Endothelial cell of umbilical vein (primary cell): ENCODE data around the gene ZNG1B. TPM values are rescaled to one million over a fixed set of nuclear protein-coding genes. Genes with fewer than 3 reads are reported as not detected.
"Not testable (repeated sequence)": the region's sequence is repeated elsewhere in the genome, so short reads cannot be mapped to it uniquely, and the experiment has no call there.

Experiments used
- BruUV-seq: library from RNA; stranded (reverse); fragments of 400-500 nt; replicated peaks from 2 replicates; lab custom pipeline; 2021; lab: Mats Ljungman, UMichigan
- CTCF ChIA-PET: fragments of 300-600, 350-600 bp; sonication (Branson Sonifier 250); formaldehyde crosslinking; loops from one replicate; lab custom pipeline; 2021; ENCODE audit warnings: antibody characterized with exemption, inconsistent platforms; lab: Charles Lee
- POLR2A ChIA-PET: fragments of 300-600, 350-600 bp; sonication (Branson Sonifier 250); formaldehyde crosslinking; loops from one replicate; lab custom pipeline; 2021; ENCODE audit warnings: antibody characterized with exemption, inconsistent platforms; lab: Charles Lee
- DNase-seq: peaks from one replicate; pipeline ENCODE4 v3.0.0-alpha.2; 2011; ENCODE audit warnings: low read depth, low spot score
- FAIRE-seq: peaks from 2 replicates; lab custom pipeline; 2011; peaks lifted over from hg19 to GRCh38; lab: Jason Lieb, UNC
- H2AFZ ChIP-seq: 2 replicates; pipeline ENCODE4 v1.6.0; 2012; ENCODE audit warnings: low read depth, low read length, control low read depth, inconsistent platforms
- H3K27ac ChIP-seq: 2 replicates; pipeline ENCODE4 v1.5.1; 2011; ENCODE audit warnings: low read depth, mild to moderate bottlenecking, control low read depth, low read length, moderate library complexity; ENCODE audit not compliant: insufficient read depth
- H3K27me3 ChIP-seq, 2 experiments: 2 replicates each; pipeline versions ENCODE4 v1.6.0 to v1.6.1; 2011; ENCODE audit warnings: low read length in 2 of 2, mixed read lengths in 1 of 2; ENCODE audit not compliant: control insufficient read depth in 2 of 2, insufficient read depth in 2 of 2
- H3K36me3 ChIP-seq, 2 experiments: 2 replicates in 1 of 2; 3 replicates in 1 of 2; pipeline ENCODE4 v1.5.1; 2011; ENCODE audit warnings: low read length in 2 of 2, mild to moderate bottlenecking in 1 of 2, moderate library complexity in 1 of 2; ENCODE audit not compliant: control insufficient read depth in 2 of 2, insufficient read depth in 2 of 2; ENCODE audit errors: extremely low read depth in 1 of 2
- H3K4me1 ChIP-seq: 3 replicates; pipeline ENCODE4 v1.5.1; 2011; ENCODE audit warnings: mild to moderate bottlenecking, low read length; ENCODE audit not compliant: control insufficient read depth, insufficient read depth; ENCODE audit errors: extremely low read depth
- H3K4me2 ChIP-seq: 2 replicates; pipeline ENCODE4 v1.6.1; 2011; ENCODE audit warnings: low read length, control low read depth, mixed read lengths; ENCODE audit not compliant: insufficient read depth
- H3K4me3 ChIP-seq, 3 experiments: fragments of 200-600 bp in 1 of 3; sonication (generic), shearing (Covaris generic) in 1 of 3; replicated peaks in 1 of 3; 2 replicates each; pipeline ENCODE4 v1.5.1; 2011 to 2016; ENCODE audit warnings: control low read depth in 3 of 3, low read length in 3 of 3, mild to moderate bottlenecking in 2 of 3, inconsistent platforms in 1 of 3, low read depth in 1 of 3, moderate library complexity in 1 of 3; ENCODE audit not compliant: insufficient read depth in 1 of 3
- H3K79me2 ChIP-seq: 2 replicates; pipeline ENCODE4 v1.6.0; 2012; ENCODE audit warnings: low read length, inconsistent platforms; ENCODE audit not compliant: control insufficient read depth, insufficient read depth
- H3K9ac ChIP-seq: replicated peaks from 2 replicates; pipeline ENCODE3; 2011; ENCODE audit warnings: low read length, control low read depth; ENCODE audit not compliant: insufficient read depth; ENCODE audit errors: extremely low read depth
- H3K9me1 ChIP-seq: replicated peaks from 3 replicates; pipeline ENCODE4 v1.6.0; 2011; ENCODE audit warnings: mild to moderate bottlenecking, low read length; ENCODE audit not compliant: control insufficient read depth, insufficient read depth; ENCODE audit errors: extremely low read depth
- H3K9me3 ChIP-seq: replicated peaks from 2 replicates; pipeline ENCODE4 v1.5.1; 2012; ENCODE audit warnings: low read length, inconsistent platforms; ENCODE audit not compliant: control insufficient read depth, insufficient read depth
- H4K20me1 ChIP-seq: replicated peaks from 2 replicates; pipeline ENCODE3; 2011; ENCODE audit warnings: mild to moderate bottlenecking, low read length; ENCODE audit not compliant: control insufficient read depth, insufficient read depth; ENCODE audit errors: extremely low read depth
- EZH2 ChIP-seq: IDR thresholded peaks from 2 replicates; pipeline ENCODE4 v1.6.1; 2012; ENCODE audit warnings: borderline replicate concordance, low read depth, mild to moderate bottlenecking, moderate library complexity, low read length, inconsistent platforms; ENCODE audit not compliant: severe bottlenecking
- dilution Hi-C: fragments of 300-500 bp; cut with MboI; formaldehyde crosslinking; loops from one replicate; pipeline ENCODE4 v1.15.0; 2019; ENCODE audit warnings: low sequenced_read_pairs; ENCODE audit not compliant: extremely low pct_ligation_motif_present
- intact Hi-C: fragments of 100-400 bp; cut with micrococcal nuclease; formaldehyde crosslinking; loops from one replicate; pipeline ENCODE4 v1.10.0; 2022
- polyA plus RNA-seq, 4 experiments: library from polyadenylated mRNA; depleted of rRNA in 3 of 4; stranded (reverse) in 3 of 4; unstranded in 1 of 4; fragments of >200 nt; gene quantifications; 2 replicates each; pipeline versions ENCODE4 v1.2.1 to v1.2.3, GENCODE V29; 2011 to 2012; ENCODE audit warnings: missing spikeins in 1 of 4
- total RNA-seq: library from RNA; stranded (reverse); gene quantifications from 2 replicates; pipeline ENCODE4 v1.2.3, GENCODE V29; 2021

The ZNG1B gene
- total and polyA plus RNA-seq, 2 donors (not counting 3 experiments of a cell fraction or from before 2014, with no cell fraction given): 12.6 to 31.3 TPM

- BruUV-seq, H3K9me3 ChIP-seq, DNase-seq, H2AFZ ChIP-seq, POLR2A ChIA-PET, H4K20me1 ChIP-seq, H3K9ac ChIP-seq, H3K79me2 ChIP-seq, H3K4me3 ChIP-seq, dilution Hi-C loops, CTCF ChIA-PET, H3K27ac ChIP-seq, H3K36me3 ChIP-seq, FAIRE-seq, H3K4me2 ChIP-seq, H3K9me1 ChIP-seq, intact Hi-C loops, H3K4me1 ChIP-seq: not testable (repeated sequence)
- peak; percentile 83 for TF ChIP-seq EZH2
- H3K27me3 ChIP-seq: peaks cover 18 to 32% of the 10 kb centered on the region in 2 experiments
Observed at GRCh38 chr2:113499886-113500722, 62.6 kb downstream of the ZNG1B start.

- H3K79me2 ChIP-seq, H3K9ac ChIP-seq, H3K4me1 ChIP-seq, intact Hi-C loops, POLR2A ChIA-PET, dilution Hi-C loops, H3K9me3 ChIP-seq, CTCF ChIA-PET, H3K27ac ChIP-seq, H4K20me1 ChIP-seq, H3K4me2 ChIP-seq, FAIRE-seq, H3K9me1 ChIP-seq, BruUV-seq, DNase-seq, H3K36me3 ChIP-seq, H3K4me3 ChIP-seq, H2AFZ ChIP-seq: not testable (repeated sequence)
- peaks cover 18 to 32% of the 10 kb centered on the region in 2 experiments for H3K27me3 ChIP-seq
- peak; percentile 70 for TF ChIP-seq EZH2
Observed at GRCh38 chr2:113500723-113501038, 63.2 kb downstream of the ZNG1B start.
